ENCODE data around the gene SORCS2. TPM values are rescaled to one million over a fixed set of nuclear protein-coding genes. Genes with fewer than 3 reads are reported as not detected.

Gene SORCS2
- polyA plus RNA-seq, 1 of the 3 experiments (the other 2 are of a cell fraction), result 1.6 TPM

GRCh38 chr4:7626531-7626930 is 434.2 kb downstream of the SORCS2 start:
- TF ChIP-seq ELF1 (IDR thresholded peaks at IDR 0.05) (no peak), CHD2 (IDR thresholded peaks at IDR 0.05; ENCODE audit: low read length, partially characterized antibody) (no peak), FOXJ3 (CRISPR knock-in tag; IDR thresholded peaks at IDR 0.05) (no peak)
- Histone ChIP-seq H3K27me3 (ENCODE audit: insufficient read depth) (no peaks in the 10 kb centered on the region), H3K4me3 (ENCODE audit: low read depth in 2 of 2, low read length in 1 of 2) (no peak overlapping the region), H2AFZ (ENCODE audit: low read depth) (no peak overlapping the region), H3K9me2 (no peaks in the 10 kb centered on the region), H3F3A (replicated peaks; ENCODE audit: insufficient read depth) (peaks cover 20% of the 10 kb centered on the region), H3K9ac (no peak overlapping the region), H4K20me1 (ENCODE audit: insufficient read depth) (no peaks in the 10 kb centered on the region), H3K4me2 (no peak overlapping the region), H3K4me1 (ENCODE audit: control insufficient read depth in 1 of 2, insufficient read depth in 2 of 2, low read depth in 1 of 2, low read length in 1 of 2) (peaks cover 18 to 33% of the 10 kb centered on the region in 2 experiments; a peak in 3 of 4 replicates), H3K79me2 (ENCODE audit: insufficient read depth) (no peaks in the 10 kb centered on the region), H3K9me3 (no peaks in the 10 kb centered on the region), H3K36me3 (replicated peaks in 1 of 2; ENCODE audit: control insufficient read depth in 1 of 2, insufficient read depth in 2 of 2, low read length in 1 of 2) (no peaks in the 10 kb centered on the region), H3K27ac (ENCODE audit: low read depth in 2 of 2, low read length in 1 of 2) (no peak overlapping the region)
- 80% methylated on average over 7 of the region's 7 CpGs for WGBS (ENCODE audit: low lambda C conversion rate)
- ChIA-PET POLR2A (no interaction called here), CTCF (no interaction called here)
- DNase-seq, result no peak

GRCh38 chr4:7627251-7628250 is 435.2 kb downstream of the SORCS2 start:
- Histone ChIP-seq H3K27ac (ENCODE audit: low read depth in 2 of 2, low read length in 1 of 2) (no peak overlapping the region), H3K9me3 (no peaks in the 10 kb centered on the region), H3F3A (replicated peaks; ENCODE audit: insufficient read depth) (peaks cover 27% of the 10 kb centered on the region), H3K4me1 (ENCODE audit: control insufficient read depth in 1 of 2, insufficient read depth in 2 of 2, low read depth in 1 of 2, low read length in 1 of 2) (peaks cover 24 to 26% of the 10 kb centered on the region in 2 experiments; a peak in 3 of 4 replicates), H3K36me3 (replicated peaks in 1 of 2; ENCODE audit: control insufficient read depth in 1 of 2, insufficient read depth in 2 of 2, low read length in 1 of 2) (no peaks in the 10 kb centered on the region), H3K9ac (no peak overlapping the region), H3K79me2 (ENCODE audit: insufficient read depth) (no peaks in the 10 kb centered on the region), H3K4me2 (no peak overlapping the region), H4K20me1 (ENCODE audit: insufficient read depth) (no peaks in the 10 kb centered on the region), H3K27me3 (ENCODE audit: insufficient read depth) (no peaks in the 10 kb centered on the region), H3K4me3 (ENCODE audit: low read depth in 2 of 2, low read length in 1 of 2) (no peak overlapping the region), H2AFZ (ENCODE audit: low read depth) (no peak overlapping the region), H3K9me2 (no peaks in the 10 kb centered on the region)
- ChIA-PET CTCF (no interaction called here), POLR2A (no interaction called here)
- WGBS (ENCODE audit: low lambda C conversion rate), result 96% methylated on average over 12 of the region's 18 CpGs
- no peak for DNase-seq
- TF ChIP-seq USF2 (IDR thresholded peaks at IDR 0.05; ENCODE audit: borderline replicate concordance, low read depth, low read length) (no peak), CTCF (IDR thresholded peaks at IDR 0.05) (no peak), FOXM1 (IDR thresholded peaks at IDR 0.05; ENCODE audit: low read depth) (no peak), SIN3A (IDR thresholded peaks at IDR 0.05; ENCODE audit: borderline replicate concordance, low read depth, low read length) (no peak), JUND (IDR thresholded peaks at IDR 0.05) (no peak), TAF1 (IDR thresholded peaks at IDR 0.05; ENCODE audit: borderline replicate concordance, low read depth, low read length) (no peak), GABPA (IDR thresholded peaks at IDR 0.05; ENCODE audit: low read depth) (no peak), MAX (IDR thresholded peaks at IDR 0.05; ENCODE audit: low read depth) (no peak), PBX3 (IDR thresholded peaks at IDR 0.05) (no peak), IRF3 (IDR thresholded peaks at IDR 0.05; ENCODE audit: low read depth, low read length) (no peak), TEAD4 (IDR thresholded peaks at IDR 0.05; ENCODE audit: borderline replicate concordance, insufficient read depth) (no peak), ZBTB33 (IDR thresholded peaks at IDR 0.05; ENCODE audit: borderline replicate concordance, low read depth) (no peak)

Data from SK-N-SH (cell line).